ENCODE results near the gene PAXX.
A peak's percentile ranks its signal among the peaks of the same experiment; 100 is the strongest.

PAXX gene

DNA sequence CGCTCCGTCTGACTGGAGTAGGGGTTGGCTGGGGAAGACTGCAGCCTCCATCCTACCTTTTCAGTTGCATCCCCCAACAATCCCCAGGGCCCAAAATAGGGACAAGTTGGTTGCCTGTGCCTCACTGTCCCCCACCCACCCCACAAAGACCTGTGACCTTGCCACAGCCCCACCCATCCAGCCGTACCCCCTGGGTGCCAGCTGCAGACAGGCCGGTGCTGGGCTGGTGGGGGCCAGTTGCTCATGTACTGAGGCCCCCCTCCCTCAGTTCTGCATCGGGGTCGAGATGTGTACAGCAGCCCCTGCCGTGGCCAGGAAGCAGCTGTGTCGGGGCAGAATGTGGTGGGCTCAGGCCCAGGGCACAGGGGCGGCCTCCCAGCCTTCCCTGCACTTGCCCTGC lies 9.1 kb upstream of the PAXX start:
- TF ChIP-seq, protein P1, sequence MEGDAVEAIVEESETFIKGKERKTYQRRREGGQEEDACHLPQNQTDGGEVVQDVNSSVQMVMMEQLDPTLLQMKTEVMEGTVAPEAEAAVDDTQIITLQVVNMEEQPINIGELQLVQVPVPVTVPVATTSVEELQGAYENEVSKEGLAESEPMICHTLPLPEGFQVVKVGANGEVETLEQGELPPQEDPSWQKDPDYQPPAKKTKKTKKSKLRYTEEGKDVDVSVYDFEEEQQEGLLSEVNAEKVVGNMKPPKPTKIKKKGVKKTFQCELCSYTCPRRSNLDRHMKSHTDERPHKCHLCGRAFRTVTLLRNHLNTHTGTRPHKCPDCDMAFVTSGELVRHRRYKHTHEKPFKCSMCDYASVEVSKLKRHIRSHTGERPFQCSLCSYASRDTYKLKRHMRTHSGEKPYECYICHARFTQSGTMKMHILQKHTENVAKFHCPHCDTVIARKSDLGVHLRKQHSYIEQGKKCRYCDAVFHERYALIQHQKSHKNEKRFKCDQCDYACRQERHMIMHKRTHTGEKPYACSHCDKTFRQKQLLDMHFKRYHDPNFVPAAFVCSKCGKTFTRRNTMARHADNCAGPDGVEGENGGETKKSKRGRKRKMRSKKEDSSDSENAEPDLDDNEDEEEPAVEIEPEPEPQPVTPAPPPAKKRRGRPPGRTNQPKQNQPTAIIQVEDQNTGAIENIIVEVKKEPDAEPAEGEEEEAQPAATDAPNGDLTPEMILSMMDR (IDR thresholded peaks at IDR 0.05): no peak
- no peak for DNase-seq (ENCODE audit: low spot score)
- Histone ChIP-seq H3K4me3 (no peak overlapping the region), H3K27ac (no peak overlapping the region)

DNA sequence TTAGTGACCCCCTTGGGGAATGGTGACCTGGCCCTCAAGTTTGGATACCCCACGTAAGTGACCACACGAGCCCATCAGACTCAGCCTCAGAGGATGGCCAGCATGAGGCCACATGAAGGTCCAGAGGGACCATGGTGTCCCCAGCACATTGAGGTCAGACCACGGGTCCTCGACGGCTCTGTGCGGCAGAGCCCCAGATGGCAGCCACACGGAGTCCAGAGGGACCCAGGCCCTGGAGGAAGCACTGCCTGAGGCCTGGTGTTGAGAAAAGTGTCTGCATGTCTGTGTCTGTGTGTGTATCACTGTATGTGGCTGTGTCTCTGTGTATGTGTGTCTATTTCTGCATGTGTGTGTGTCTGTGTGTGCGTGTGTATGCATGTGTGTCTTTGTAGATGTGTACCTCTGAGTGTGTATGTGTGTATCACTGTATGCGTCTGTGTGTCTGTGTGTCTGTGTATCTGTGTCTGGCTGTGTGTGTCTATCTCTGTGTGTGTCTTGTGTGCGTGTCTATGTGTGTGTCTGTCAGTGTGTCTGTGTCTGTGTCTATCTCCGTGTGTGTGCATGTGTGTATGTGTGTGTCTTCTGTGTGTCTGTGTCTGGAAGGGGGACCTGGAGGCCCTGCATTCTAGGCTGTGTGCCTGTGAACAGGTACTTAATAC lies 8.4 kb upstream of the PAXX start:
- TF ChIP-seq, protein P1 (IDR thresholded peaks at IDR 0.05): no peak
- H3K27ac ChIP-seq: no peak overlapping the region
- no peak for DNase-seq (ENCODE audit: low spot score)
- no peak overlapping the region for H3K4me3 ChIP-seq

DNA sequence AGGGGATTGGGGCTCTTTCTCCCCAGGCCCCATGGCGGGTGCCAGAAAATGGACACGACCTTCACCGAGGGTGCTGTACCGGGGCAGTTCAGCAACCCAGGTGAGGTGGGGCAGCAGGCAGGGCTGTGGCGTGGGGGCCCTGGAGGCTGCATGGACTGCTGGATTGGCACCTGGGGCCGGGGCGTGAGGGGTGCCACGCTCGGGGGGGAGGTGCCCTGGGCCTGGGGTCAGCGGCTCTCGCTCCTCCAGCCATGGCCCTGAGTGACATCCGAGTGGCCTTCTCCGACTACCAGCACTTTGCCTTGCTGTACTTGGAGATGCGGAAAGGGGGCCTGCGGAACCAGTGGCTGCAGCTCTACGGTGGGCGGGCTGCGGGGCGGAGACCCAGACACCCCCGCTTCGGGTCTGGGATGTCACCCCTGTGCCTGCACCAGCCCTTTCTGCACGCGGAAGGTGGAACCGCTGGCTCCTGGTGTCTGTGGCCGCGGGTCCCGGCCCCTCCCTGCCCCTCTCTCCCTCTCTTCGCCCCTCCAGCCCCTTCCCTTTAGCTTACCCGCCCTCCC lies 7.7 kb upstream of the PAXX start:
- TF ChIP-seq, protein P1 (IDR thresholded peaks at IDR 0.05): no peak
- no peak for DNase-seq (ENCODE audit: low spot score)
- Histone ChIP-seq H3K27ac (no peak overlapping the region), H3K4me3 (no peak overlapping the region)

DNA sequence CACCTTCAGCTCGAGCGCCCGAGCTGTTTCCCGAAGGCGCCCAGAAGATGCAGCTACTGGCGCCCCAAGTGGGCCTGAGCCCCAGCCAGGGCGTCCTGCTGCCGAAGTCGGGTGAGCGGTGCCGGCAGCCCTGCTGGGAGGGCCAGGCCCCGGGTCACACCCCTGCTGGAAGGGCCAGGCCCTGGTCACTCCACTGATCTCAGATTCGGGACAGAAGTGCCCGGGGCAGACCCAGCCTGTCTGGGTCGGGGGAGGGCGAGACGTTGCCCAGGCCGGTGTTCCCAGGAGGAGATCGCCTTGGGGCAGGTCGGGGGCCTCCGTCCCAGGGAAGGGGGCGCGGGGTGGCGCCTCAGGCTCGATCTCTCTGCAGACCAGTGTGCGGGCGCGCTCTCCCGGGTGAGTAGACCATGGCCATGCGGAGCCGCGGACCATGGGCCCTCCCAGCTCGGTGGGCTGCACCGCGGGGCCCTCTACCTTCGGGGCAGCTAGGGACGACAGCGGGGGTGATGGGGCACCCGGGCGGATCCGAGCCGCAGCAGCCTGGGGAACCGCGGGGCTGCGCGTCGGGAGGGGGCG lies 7.1 kb upstream of the PAXX start:
- TF ChIP-seq, protein P1 (IDR thresholded peaks at IDR 0.05): no peak
- H3K27ac ChIP-seq: no peak overlapping the region
- peak overlapping the region; percentile 22 for H3K4me3 ChIP-seq
- no peak for DNase-seq (ENCODE audit: low spot score)

DNA sequence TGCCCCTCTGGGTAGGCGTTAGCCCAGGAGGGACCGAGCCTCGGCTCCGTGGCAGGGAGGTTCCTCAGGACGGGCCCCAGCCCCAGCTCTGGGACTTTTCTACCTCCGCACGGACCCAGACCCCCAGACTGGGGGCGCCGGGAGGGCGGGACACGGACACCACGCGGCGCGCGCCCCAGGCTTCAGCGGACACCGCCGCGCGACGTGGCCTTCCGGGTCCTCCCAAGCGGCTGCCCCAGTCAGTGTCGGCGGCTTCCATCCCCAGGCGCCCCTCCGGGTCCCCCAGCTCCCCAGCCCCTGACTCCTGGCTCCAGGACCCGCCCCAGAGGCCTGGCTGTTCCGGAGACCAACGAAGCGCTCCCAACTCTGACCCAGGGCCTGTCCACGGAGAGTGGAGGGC lies 6.4 kb upstream of the PAXX start:
- TF ChIP-seq, protein P1 (IDR thresholded peaks at IDR 0.05): no peak
- no peak for DNase-seq (ENCODE audit: low spot score)
- peak overlapping the region; percentile 22 for H3K4me3 ChIP-seq
- H3K27ac ChIP-seq: no peak overlapping the region

DNA sequence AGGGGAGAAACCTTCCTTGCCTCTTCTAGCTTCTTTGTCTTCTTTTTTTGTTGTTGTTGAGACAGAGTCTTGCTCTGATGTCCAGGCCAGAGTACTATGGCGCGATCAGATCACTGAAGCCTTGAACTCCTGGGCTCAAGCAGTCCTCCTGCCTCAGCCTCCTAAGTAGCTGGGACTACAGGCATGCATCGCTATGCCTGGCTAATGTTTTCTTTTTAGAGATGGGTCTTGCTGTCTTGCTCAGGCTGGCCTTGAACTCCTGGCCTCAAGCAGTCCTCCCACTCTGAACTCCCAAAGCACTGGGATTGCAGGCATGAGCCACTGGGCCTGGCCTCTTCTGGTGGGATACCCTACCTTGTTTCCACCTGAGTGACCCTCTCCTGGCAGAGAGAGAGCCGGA lies 3.4 kb upstream of the PAXX start:
- DNase-seq (ENCODE audit: low spot score): no peak
- Histone ChIP-seq H3K27ac (no peak overlapping the region), H3K4me3 (no peak overlapping the region)
- TF ChIP-seq, protein P1 (IDR thresholded peaks at IDR 0.05): no peak
